LoVo (cell line): ENCODE measurements around the gene FAM53B.
"Not testable (repeated sequence)": the region's sequence is repeated elsewhere in the genome, so short reads cannot be mapped to it uniquely, and the experiment has no call there.

Experiments used
- DNase-seq: peaks from one replicate; pipeline ENCODE4 v3.0.0-alpha.2; 2016; ENCODE audit warnings: low spot score

FAM53B gene

DNA sequence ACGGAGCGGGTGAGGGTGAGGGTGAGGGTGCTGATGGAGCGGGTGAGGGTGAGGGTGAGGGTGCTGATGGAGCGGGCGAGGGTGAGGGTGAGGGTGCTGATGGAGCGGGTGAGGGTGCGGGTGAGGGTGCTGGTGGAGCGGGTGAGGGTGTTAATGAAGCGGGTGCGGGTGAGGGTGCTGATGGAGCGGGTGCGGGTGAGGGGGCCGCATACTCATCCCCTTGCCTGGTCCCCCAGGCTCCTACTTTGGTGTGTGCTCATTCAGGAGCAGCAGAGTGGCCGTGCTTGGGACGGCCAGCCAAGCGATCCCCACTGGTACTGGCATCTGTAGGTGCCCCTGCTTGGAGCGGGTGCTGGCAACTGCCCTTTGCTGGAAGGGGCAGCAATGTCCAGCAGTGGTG, 133.3 kb downstream of the FAM53B start:
- DNase-seq = not testable (repeated sequence)

DNA sequence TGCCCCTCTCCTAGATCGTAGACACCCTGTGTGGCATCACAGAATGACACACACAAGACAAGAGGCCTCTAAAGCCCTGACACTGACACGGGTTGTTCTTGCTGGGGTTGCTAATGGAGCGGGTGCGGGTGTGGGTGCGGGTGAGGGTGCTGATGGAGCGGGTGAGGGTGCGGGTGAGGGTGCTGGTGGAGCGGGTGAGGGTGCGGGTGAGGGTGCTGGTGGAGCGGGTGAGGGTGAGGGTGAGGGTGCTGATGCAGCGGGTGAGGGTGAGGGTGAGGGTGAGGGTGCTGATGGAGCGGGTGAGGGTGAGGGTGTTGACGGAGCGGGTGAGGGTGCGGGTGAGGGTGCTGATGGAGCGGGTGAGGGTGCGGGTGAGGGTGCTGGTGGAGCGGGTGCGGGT, 134.0 kb downstream of the FAM53B start:
- DNase-seq = not testable (repeated sequence)

DNA sequence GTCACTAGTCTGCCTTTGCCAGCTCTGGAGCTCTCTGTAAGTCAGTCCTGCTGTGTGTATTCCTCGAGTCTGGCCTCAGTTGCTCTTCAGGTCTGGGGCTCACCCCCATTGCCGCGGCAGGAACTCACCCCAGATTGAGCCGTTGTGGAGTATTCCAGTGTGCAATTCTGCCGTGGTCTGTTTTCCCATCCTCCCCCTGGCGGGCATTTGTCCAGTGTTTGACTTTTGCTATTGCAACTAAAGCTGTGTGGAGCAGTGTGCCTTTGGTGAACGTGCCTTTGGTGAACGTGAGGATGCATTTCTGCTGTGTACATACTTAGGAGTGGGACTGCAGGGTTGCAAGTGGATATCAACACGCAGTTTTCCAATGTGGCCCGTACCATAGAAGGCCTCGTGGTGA, 134.5 kb downstream of the FAM53B start:
- no peak for DNase-seq

DNA sequence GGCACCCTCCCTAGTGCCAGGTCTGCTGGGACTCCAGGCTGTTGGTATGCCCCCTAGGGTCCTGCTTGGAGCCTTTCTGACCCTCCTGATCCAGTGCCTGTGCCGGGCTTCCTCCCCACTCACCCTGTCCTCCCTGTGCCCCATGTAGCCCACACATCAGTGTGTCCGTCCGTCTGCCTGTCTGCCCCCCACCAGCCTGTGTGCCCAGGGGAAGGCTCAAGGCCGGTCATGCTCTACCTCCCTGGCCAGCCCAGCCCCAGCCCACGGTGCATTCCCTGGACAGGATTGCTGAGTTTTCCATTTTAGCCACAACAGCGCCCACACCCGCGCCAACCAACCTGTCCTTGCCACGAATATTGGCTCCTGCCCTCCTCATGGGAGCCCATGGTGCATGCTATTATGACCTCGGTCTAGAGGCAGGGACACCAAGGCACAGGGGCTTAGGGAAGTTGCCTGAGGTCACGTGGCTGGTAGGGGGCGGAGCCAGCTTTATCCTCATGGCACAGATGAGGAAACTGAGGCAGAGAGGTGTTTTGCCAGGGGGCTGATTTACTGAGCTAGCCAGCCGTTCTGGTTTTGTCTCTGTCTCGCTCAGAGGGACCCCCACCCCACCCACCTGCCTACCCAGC, 136.0 kb downstream of the FAM53B start:
- DNase-seq = no peak

DNA sequence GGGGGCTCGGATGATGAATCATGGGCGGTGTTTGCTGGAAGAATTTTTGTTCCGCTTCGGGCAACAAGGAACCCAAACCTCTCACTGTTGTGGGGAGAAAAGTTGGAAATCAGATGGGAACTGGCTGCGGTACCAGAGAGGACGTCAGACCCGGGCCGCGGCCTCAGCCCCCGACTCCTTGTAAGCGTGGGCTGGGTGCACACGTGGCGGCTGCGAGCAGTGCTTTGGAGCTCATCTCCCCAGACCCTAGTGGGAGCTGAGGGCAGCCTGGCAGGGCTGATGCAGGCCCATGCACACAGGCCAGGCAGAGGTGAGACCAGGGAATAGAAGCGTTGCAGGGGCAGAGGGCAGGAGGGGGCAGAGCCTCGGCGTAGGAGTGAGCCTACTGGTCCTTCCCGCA, 136.5 kb downstream of the FAM53B start:
- no peak for DNase-seq

DNA sequence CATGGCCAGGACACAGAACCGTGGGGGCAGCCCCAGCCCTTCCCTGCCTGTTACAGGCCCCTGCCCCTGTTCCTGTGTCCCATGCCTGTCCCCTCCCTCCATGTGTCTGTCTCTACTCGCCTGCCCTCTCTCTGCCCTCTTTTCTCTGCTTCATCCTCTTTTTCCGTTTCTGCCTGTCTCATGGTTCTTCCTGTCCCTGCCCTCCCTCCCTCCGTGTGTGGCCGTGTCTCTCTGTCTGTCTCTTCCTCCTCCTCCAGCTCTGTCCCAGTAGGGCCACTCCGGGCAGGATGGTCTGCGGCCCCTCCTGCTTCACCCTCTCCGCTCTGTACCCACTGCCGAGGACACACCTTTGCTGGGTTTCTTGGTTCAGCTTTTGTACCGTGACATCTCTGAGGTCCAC, 137.4 kb downstream of the FAM53B start:
- no peak for DNase-seq

DNA sequence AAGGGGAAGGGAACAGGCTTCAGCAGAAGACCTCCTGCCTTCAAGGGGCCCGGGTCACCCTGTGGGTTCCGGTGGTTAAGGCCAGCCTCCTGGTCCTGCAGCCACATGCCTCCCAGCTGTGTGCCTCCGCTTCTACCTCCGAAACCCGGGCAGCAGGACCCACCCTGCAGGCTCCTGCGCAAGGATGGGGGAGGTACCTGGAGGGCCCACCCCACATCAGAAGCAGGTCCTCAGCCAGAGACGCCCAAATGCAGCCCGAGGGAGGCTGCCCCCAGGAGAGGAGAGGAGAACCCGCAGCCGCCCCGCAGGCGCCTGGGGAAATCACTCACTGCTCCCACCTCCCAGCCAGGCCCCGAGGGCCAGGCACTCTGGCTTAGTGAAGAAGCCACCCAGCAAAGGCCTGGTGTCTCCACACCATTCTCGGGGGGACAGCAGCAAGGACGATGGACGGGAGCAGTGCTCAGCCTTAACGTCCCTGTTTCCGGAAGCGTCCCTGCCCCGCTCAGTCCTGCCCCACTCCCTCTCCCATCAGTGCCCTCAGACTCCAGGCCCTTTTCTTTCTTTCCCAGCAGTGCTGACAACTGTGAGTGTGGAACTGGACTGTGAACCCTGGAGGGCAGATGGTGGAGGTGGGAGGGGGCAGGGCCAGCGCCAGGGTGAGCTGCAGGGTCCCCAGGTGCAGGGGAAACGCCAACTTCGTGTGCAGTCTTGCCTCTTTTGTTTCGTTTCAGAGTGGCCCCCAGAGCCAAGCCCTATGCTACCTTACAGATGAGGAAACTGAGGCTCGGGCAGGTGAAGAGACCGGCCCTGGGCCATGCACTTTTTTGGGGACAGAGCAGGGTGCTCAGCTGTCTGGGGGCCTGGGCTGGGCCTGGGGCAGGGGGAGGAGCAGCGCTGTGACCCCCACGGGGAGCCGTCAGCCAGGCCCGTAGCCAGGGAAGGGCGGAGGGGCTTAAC, 138.0 kb downstream of the FAM53B start:
- DNase-seq = no peak

DNA sequence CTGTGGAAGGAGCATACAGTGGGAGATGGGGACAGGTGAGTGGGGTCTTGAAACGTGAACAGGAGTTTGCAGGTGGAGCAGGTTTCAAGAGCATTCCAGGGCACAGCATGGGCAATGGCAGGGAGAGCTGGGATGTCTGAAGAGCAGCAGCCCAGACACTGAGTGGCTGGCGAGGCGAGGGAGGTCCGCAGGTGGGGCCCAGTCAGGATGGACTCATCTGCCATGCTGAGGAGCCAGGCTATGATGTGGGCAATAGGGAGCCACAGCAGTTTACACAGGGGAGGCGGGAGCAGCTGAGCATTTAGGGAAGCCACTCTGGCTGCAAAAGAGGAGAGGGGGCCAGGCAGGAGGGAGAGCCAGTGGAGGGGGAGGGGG, 138.7 kb downstream of the FAM53B start:
- no peak for DNase-seq

DNA sequence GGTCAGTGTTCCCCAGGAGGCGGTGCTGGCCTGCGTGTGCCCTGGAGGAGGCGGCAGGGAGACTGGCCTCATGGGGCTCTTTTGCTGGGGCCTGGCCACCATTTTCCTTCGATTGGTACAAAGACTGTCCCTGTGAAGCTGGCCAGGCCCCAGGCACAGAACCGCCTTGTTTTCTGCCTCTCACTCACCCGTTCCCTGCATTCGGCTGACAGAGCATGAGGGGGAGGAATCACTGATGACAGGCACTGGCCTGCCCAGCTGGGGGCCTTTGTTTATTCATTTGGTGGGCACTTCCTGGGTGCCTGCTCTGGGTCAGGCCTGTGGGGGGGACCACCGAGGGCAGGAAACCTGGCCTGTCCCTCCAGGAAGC, 139.2 kb downstream of the FAM53B start:
- no peak for DNase-seq

DNA sequence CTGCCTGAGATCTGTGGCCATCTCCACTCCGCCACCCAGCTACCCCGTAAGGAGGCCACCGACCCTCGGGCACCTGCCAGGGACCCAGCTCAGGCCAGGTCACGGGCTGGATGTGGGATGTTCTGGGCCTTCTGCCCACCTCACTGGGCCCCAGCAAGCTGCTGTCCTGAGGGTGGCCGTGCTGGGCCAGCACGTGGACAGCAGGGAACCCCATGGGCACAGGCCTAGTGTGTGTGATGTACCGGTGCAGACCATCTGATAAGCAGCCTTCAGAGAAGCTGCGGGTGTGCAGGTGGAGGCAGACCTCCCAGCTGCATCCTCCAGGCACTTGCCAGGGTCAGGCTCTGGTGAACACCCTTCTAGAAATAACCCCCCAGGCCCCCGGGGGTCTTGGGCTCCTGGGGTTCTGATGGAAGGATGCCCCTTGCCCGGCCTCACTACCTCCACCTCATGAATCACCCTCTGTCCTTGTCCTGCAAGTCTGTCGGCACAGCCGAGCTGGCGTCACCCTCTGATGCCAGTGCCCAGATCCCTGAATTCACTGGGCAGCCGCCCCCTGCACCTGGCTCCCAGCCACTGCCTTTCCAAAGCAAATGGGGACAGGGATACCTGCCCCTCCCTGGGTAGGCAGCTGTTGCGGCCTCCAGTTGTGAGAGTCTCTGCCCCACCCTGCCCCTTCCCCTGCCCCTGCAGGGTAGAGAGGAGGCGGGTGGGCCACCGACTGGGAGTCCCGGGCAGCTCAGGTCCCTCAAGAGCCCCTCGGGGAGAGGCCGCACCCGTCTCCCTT, 139.8 kb downstream of the FAM53B start:
- no peak for DNase-seq

DNA sequence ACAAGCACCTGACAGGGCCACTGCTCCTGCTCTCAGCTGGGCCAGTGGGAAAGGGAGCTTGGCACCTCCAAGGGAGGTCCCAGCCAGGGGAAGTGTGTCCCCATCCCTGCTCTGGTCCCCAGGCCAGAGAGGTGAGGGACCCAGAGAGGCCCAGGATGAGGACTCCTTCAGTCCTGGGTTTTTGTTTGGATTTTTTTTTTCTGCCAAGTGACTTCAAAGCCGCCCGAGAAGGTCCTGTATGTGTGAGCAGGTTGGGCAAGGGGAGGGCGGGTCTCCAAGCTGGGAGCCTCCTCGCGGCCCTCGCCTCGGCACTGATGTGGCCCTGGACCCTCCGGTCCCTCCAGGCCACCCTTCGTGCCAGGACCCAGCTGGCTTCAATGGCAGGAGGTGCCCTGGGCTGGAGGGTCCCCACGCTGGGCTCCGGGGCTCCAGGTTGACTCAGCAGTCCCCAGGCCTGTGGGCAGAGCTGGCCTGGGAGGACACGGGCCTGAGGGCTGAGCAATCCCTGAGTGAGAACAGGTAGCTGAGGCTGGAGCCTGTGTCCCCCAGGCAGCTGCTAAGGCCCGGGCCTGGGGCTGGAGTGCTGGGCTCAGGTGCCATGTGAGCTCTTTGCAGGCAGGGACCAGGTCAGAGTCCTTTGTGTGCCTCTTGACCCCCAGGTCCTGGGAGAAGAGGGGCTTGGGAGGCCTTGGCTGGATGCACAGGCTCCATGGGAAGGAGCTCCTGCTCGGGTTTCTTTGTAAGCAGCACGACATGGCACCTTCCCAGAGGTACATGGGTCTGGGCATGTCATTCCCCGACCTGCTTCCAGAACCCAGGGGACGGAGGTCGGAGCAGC, 140.6 kb downstream of the FAM53B start:
- DNase-seq = no peak

DNA sequence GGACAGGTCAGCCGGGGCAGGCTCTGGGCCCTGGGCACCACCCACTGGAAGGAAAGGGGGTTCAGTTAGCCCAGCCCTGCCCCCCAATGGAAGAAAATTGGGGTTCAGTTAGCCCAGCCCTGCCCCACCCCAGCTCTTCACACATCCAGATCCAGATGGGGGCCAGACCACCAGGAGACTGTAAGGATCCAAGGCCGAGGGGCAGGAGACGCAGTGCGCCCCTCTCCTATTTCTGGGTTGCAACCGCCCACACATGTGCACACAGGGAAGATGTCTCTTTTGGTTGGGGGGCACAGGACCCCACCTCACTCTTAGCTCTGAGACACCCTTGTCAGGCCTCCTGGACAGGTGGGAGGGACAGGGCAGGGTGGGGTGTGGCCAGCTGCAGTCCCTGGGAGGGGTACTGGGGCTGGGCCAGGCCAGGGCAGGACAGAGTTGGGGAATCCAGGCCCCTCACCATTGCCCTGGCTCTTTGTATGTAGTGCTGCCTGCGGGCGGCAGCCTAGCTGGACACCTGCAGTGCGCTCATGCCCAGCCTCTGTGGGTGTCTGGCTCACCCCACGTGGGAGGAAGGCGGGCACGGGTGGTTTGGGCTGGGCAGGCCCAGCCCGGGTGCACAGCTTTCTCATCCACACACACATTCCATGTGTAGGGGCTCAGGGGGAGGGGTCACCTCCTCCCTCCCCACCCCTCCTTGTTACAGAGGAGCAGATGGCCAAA, 141.4 kb downstream of the FAM53B start:
- DNase-seq = no peak

DNA sequence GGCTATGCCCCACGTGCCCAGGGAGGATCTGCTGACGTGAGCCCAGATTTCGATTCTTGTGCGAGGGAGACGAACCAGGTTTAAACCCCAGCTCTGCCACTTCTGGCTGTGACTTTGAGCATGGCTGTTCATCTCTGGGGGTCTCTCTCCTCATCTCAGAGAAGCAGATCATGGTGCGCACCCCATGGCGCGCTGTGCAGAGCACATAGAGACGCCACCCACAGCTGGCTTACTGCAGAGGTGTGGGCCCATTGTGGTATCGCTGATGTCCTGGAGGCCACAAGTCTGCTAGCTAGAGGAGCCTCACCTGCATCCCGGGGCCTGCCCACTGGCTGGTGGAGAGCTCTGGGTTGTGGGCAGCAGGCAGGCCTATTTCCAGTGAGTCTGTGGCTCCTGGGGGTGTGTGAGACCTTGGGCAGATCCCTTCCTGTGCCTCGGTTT, 142.0 kb downstream of the FAM53B start:
- DNase-seq = no peak

DNA sequence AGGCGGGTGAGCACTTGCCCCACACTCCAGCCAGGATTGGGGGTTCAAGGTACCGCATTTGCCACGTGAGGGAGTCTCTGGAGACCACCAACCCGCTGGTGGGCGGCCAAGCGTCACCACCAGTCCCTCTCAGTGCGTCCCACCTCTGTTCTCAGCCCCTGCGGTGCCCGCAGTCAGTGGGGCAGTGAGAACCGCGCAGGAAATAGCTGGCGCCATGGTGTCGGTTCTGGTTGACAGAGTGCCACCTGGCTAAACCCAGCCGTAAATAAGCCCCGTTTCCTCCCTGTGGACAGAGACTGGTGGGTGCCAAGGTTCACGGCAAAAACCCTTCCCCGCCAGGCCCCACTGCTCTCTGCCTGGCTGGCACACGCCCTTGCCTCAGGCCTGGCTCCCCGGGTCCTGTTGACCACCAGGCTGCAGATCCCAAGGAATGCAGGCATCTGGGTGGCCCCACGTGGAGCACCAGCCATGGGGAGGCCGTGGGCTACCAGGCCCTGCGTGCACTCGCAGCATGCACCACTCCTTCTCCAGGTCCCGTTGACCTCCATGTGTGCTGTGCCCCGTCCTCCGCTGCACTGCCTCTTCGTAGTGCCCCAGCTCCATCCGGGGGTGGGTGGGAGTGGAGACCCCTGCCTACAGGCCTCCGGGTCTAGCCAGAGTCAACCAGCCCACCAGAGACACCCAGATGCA, 142.6 kb downstream of the FAM53B start:
- DNase-seq = no peak

DNA sequence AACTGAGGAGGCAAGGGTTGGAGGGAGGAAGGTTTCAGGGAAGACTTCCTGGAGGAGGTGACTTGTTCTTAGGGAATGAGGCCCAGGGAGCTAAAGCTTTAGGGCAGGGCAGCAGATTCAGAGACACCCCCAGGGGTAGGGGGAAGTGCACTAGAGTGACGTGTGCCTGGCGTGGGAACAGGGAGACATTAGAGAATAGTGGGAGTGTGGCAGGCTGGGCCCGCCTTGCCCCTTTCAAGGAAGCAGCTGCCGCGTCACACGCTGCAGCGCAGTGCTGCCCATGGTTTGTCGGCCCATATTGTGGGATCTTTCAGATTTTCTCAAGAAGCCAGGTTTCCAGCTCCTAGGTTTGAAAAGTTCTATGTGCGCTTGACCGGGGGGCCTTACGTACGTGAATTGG, 143.2 kb downstream of the FAM53B start:
- no peak for DNase-seq

DNA sequence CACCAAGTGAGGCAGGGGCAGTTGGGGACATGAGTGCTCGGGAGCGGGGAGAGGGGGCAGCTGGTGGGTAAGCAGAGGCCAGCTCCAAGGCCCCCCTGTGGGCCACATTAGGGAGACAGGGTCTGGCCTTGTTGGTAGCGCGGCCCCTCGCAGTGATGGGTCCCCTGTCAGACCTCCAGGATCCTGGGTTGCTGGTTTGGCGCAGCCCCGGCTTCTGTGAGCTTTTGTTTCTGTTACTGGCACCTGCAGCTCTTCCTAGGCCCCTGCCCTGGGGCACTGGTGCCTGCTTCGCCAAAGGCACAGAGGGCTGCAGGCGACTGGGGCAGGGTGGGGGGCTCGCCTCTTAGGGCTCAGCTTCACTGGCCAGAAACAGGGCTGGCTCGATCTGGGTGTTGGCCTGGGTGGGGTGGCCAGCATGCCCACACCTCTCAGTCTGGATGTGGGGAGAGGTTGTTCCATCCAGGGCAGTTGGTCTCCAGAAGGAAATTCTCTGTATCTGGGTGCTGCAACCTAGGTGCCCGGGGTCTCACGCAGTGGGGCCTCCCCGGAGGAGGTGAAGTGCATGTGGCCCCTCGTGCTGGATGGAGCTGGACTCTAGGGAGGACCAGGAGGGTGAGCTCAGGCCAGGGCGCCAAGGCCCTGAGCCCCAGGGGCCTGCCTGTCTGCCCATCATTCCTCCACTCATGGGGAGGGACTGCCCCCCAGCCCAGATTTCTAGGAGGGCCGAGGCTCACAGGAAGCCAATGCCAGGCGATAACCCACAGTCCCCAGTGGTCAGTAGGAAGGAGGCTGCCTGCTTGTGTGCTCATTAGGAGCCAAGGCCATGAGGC, 143.9 kb downstream of the FAM53B start:
- DNase-seq = no peak

DNA sequence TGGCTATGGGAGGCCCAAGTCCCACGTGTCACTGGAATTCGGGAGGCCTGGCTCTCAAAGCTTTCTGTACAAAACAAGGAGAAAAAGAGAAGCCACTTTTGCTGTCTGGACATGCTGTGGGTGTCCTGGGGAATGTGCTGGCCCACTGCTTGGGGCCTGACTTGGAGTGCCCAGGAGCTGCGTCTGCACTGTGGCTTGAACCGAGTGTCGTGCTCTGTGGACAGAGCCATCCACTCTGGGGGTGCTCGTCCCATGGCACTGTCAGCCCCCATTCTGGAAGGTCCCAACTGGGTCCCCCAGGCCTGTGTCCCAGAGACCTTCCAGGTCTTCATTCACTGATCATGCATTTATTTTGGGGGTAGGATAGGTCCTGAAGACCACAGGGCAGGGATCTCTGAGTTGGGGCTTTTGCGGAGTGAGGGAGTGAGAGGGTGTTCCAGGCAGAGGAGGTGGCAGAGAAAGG, 144.6 kb downstream of the FAM53B start:
- no peak for DNase-seq

DNA sequence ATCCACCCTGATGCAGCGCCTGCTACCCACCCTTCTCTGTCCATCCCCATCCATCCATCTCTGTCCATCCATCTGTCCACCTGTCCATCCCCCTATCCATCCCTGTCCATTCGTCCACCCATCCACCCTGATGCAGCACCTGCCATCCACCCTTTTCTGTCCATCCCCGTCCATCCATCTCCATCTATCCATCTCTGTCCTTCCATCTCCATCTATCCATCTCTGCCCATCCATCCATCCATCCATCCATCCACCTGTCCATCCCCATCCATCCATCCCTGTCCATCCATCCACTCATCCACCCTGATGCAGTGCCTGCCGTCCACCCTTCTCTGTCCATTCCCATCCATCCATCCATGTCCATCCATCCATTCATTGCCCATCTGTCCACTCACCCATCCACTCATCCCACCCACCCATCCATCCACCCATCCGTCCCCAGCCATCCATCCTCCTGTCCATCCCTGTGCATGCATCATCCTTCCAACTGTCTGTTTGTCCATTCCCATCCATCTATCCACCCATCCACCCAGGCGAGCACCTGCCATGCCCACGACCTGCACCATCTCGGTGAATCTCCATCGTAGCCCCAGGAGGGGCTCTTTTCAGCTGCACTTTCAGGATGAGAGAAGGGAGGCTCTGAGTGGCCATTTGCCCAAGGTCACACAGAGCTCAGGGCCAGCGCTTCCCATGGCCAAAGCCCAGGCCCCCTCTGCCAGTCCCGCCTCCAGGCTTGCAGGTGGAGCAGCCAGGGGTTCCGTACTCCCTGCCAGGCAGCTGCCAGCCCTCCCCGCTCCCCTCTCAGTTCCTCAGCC, 145.2 kb downstream of the FAM53B start:
- no peak for DNase-seq

DNA sequence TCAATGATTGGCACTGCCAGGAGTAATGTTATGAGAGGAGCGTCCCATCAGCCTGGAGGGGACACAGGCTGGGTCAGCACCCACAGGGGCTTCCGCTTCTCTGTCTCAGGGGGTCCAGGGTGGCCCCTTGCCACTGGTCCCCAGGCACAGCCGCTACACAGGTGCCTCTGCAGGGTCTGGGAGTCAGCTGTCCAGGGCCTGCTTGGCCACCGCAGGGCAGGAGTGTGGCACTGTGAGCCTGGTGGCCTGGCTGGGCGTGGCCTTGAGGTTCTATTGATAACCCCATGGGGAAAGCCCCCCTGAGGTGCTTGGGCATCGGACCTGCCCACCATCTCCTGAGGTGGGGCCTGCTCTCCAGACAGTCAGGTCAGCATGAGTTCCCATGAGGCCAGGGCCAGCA, 146.0 kb downstream of the FAM53B start:
- no peak for DNase-seq
